ENCODE results near the gene SLC12A6.

DNA sequence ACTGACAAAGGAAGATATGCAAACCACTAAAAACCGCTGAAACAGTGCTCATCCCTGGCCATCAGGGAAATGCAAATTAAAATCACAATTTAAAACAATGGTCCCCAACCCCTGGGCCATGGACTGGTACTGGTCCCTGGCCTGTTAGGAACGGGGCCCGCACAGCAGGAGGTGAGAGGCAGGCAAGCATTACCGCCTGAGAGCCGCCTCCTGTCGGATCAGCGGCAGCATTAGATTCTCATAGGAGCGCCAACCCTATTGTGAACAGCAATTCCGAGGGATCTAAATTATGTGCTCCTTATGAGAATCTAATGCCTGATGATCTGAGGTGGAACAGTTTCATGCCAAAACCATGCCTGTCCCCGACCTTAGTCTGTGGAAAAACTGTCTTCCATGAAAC is 14.4 kb downstream of the SLC12A6 start:
- TF ChIP-seq CTCF (IDR thresholded peaks at IDR 0.05) (no peak), EP300 (IDR thresholded peaks at IDR 0.05) (no peak)

Measured in stomach (tissue), 4 donors.